ENCODE results near the gene NRXN3. TPM values are rescaled to one million over a fixed set of nuclear protein-coding genes. Genes with fewer than 3 reads are reported as not detected.

Gene NRXN3
- total RNA-seq, 1 donor from 2014 or later, result not detected

DNA sequence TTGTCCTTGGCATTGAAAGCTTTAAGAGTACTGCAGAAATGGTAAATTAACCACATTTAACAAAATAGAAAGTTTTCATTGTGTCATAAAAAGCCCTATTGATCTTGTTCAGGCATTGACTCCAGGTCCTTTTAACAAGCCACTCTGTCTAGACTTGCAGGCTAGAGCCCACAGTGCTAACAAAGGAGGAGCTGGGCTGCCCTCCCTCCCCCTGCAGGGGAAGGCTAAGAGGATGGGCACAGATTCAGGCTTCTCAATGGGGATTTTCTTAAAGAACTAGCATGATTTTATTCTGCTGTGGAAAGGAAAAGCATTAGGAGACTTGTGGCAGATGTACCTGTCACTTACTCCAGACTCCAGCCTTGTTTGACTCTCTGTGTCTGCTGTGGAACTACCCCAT, 463.6 kb downstream of the NRXN3 start:
- intact Hi-C loops (cut with micrococcal nuclease), result no loop called here

DNA sequence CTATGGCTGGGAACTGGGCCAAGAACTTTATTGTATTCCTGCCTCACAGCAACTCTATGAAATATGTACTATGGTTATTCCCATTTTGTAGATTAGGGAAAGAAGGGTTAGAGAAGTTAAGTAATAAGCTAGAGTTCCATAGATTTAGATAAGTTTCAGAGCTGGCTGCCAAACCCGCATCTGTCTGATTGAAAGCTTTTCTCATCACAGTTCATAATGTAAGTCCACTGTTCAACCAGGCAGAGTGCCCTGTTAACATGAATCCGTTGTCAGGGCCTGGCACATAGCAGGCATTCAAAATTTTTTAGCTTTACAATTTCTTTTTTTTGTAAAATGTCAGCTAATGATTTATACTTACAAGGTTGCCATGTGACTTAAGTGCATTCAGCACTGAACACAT, 467.3 kb downstream of the NRXN3 start:
- intact Hi-C loops (cut with micrococcal nuclease), result no loop called here

GRCh38 chr14:78637908-78638475, 467.8 kb downstream of the NRXN3 start:
- intact Hi-C loops (cut with micrococcal nuclease), result no loop called here

DNA sequence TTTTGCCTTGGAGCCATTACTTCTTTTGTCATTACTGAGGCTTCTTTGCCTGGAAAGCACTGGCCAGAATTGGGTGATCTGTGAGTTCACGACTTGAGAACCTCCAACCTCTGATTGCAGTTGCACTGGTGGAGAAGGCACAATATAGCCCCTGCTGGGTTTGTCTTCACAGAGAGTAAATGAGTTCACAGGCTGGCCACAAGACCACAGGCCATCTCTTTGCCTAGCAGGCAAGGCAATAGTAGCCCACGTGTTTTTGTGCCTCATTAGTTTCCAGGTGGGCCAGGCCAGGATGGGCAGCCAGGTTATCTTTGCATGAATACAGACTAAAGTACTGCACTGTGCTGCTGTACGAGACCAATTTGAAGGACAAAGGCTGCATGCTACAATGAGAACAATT, 468.8 kb downstream of the NRXN3 start:
- intact Hi-C loops (cut with micrococcal nuclease), result no loop called here

DNA sequence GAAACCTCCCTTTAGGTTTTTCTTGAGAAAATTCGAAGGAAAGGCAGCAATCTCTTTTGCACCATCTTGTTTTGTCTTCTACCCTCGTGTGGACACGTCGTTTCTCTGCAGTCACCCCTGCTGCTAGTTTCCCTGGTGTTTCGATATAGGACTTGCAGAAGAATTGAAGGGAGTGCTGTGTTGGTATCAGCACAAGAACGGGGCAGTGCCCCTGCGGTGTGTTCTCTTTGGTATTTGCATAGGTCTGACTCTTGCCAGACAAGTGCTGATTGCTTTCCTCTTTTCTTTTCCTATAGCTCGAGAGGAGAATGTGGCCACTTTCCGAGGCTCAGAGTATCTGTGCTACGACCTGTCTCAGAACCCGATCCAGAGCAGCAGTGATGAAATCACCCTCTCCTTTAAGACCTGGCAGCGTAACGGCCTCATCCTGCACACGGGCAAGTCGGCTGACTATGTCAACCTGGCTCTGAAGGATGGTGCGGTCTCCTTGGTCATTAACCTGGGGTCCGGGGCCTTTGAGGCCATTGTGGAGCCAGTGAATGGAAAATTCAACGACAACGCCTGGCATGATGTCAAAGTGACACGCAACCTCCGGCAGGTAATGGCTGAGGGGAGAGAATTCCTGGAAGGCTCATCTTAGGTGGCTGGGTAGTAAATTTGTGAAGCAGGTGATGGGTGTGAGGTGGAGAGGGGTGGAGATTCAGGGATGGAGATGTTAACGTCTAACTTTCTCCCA, 474.8 kb downstream of the NRXN3 start:
- intact Hi-C loops (cut with micrococcal nuclease), result no loop called here

DNA sequence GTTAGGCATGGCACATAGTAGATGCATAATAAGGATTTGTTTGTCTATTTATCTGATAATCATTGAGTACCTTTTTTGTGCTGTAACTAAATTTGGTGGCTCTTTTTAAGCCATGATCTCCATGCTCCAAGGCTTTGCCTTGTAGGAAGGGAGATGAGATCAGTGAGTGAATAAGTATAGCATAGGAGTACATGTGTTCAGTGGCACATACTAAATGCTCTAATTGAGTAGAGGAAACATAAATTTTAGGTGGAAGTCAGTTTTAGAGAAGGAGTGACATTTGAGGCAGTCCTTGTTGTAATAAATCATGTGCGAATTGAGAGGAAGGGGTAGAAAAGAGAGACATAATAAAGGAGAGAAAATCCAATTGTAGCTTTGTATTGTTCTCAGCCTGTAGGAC, 482.6 kb downstream of the NRXN3 start:
- intact Hi-C loops (cut with micrococcal nuclease), result no loop called here

DNA sequence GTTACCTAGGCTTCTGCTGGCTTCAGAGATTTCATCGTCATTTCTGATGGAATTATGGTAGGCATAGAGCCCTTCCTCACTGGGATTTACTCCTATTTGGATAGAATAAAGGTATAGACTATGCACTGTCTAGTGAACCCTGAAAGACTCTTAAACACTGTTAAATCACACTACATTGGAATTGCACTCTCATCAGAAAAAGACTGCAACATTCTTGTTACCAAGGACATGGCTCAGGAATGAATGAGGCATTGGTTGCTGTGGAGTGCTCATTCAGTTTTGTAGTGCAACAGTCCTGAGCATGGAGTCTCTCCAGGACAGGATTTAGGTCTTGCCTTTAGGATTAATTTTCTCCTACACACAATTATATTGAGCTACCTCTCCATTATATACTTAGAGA, 483.0 kb downstream of the NRXN3 start:
- intact Hi-C loops (cut with micrococcal nuclease), result no loop called here

- intact Hi-C loops (cut with micrococcal nuclease), result no loop called here
Measured at GRCh38 chr14:78657451-78657850, 487.3 kb downstream of the NRXN3 start.

DNA sequence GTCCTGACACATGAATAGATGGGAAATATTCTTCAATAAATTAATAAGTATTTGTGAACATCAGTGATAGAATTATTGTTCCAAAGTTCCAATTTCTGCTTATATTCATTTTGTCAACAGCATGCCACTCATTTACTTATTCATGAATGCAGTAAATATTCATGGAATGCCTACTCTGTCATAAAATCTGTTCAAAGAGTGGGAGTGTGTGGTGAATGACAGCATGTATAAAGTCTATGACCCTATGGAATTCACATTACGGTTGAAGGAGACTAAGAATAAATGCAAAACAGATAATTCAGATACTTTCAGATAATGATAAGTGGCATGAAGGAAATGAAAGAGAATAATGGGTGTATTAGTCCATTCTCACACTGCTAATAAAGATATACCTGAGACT, 494.7 kb downstream of the NRXN3 start:
- intact Hi-C loops (cut with micrococcal nuclease), result no loop called here

DNA sequence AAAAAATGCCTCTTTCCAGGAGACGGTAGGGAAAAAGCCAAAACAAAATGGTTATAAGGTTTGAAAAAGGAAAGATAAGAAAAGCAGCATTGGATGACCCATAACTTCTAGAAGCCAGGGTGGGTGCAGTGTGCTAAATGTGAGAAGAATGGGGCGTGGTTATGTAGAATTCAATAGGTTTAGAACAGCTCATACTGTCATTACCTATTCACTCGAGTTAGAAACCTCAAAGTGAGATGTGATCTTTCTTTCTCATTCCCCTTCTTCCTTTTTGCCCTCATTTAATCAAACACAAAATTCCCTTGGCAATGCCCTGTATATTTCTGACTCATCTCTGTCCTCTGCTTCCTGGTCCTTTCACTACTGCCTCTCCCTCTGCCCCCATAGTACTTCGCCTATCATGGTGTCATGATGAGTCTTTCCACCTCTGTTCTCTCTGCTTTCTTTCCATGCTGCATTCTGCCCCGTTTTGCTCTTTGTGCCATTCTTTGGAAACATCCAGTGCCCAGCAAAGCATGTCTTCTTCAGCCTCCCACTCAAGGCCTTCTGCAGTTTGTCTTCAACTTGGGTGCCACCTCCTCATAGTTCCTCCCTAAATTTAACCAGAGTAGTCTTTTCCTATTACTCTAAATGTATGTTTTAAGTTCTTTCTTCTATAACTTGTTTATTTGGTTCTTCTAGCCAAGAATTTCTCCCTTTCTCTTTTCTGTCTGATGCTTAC, 496.3 kb downstream of the NRXN3 start:
- intact Hi-C loops (cut with micrococcal nuclease), result no loop called here

GRCh38 chr14:78667141-78667540, 497.0 kb downstream of the NRXN3 start:
- intact Hi-C loops (cut with micrococcal nuclease), result no loop called here

- intact Hi-C loops (cut with micrococcal nuclease), result no loop called here
Measured at GRCh38 chr14:78673845-78674244, 503.7 kb downstream of the NRXN3 start.

DNA sequence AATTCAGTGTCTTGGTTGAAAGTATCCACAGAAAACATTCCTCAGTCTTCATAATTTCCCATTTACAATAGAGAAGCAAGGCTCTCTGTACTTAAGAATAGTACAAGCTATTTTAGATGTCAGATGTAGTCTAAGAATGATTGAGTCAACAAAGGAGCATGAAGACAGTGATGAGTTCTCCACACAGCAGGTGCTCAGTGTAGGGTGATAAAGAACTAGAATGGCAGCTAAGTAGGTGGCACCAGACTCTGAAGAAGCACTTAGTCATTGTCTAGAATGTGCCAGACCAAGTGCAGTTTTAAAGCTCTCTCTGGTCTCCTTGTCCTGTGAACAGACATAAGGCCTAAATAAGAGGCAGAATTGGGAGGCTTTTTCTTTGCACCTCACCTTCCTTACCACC, 504.6 kb downstream of the NRXN3 start:
- intact Hi-C loops (cut with micrococcal nuclease), result no loop called here

DNA sequence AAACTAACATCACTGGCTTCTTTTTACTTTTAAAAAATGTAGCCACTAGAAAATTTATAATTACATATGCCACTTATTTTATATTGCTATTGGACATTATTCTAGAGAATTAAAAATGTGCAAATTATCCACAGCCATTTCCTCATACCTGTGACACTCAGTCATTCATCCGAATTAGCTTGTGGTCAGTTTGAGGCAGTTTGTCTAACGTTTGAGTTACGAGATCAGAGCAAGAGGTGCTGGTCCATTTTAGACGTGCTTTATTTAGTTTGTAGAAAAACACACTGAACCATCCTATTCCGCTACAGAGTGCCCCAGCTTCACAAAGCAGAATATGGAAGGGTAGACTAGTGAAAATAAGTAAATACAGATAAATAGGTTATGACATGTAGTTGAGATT, 513.0 kb downstream of the NRXN3 start:
- intact Hi-C loops (cut with micrococcal nuclease), result no loop called here

DNA sequence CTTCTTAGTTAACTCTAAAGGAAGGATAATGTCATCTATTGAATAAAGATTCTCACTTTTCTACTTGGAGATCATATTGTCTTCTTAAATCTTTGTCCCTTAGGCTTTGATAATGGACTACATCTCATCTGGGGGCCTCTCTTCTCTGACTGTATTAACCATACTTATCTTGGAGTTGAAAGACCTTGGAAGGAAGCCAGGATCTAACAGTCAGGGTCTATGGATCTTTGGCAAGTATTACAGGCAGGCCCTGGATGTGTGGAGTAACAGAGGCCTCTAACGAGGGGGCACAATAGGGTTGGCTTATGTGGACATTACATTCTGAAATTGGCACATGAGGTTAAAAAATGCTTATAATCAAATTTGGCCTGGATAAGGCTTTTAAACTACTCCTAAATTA, 513.8 kb downstream of the NRXN3 start:
- intact Hi-C loops (cut with micrococcal nuclease), result no loop called here

- intact Hi-C loops (cut with micrococcal nuclease), result no loop called here
Measured at GRCh38 chr14:78688503-78688902, 518.3 kb downstream of the NRXN3 start.

GRCh38 chr14:78690836-78691235, 520.7 kb downstream of the NRXN3 start:
- intact Hi-C loops (cut with micrococcal nuclease), result no loop called here

DNA sequence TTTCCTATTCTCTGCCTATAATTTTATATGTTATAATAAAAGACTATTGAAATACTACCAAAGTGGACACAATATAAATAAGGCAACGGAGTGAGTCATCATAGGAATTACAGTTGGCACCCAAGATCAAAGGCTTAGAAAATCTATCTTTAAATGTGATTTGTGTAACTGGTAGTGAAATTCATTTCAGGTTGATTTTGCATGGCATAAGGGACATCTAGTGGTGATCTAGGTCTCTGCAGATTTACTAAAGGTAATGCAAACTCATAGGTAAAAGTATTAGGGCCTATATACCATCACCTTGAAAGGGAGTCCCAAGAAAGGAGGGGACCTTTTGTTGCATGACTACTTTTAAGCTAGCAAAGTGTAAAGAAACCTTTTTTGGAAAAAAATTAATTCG, 527.2 kb downstream of the NRXN3 start:
- intact Hi-C loops (cut with micrococcal nuclease), result loop anchor here (5.0 kb wide), 1 partner anchor 250 kb away; no protein-coding TSS in a partner anchor

- intact Hi-C loops (cut with micrococcal nuclease), result loop anchor here (5.0 kb wide), 1 partner anchor 252 kb away; no protein-coding TSS in a partner anchor
Measured at GRCh38 chr14:78698991-78699390, 528.8 kb downstream of the NRXN3 start.

DNA sequence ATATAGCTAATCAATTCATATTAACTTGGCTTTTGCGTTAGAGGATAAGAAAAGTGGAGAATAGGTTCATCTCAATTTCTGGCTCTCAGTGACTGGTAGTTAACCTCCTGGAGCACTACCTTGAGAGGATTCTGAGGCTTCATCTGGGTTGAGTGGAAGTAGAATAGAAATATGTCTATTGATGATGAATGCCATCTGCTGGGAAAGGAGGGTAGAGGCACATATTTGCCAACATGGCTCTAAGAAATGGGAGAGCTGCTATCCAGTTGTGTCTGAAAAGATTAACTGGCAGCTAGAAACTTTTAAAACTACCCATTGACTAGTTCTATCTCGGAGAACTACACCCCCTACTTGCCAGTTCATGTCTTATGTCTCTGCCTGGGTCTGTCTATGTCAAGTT, 530.1 kb downstream of the NRXN3 start:
- intact Hi-C loops (cut with micrococcal nuclease), result no loop called here

GRCh38 chr14:78701246-78701645, 531.1 kb downstream of the NRXN3 start:
- intact Hi-C loops (cut with micrococcal nuclease), result no loop called here

- intact Hi-C loops (cut with micrococcal nuclease), result no loop called here
Measured at GRCh38 chr14:78704965-78705364, 534.8 kb downstream of the NRXN3 start.

DNA sequence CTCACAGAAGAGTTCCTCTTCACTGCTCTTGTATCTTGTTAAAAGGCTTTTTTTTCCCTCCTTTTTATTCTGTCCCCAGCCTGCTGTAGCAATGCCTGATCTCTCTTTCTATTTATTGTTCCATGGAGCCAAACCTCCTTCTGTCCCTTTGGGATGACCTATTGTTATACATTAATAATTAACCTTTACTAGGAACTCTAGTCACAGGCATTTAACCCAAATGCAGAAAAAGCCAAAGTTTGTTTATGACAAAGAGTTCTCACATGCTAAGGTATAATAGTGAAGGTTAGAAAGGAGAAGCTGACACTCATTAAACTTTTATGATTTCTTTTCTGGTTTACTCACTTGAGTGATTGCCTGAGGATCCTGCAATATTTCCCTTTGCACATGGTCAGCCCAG, 535.8 kb downstream of the NRXN3 start:
- intact Hi-C loops (cut with micrococcal nuclease), result no loop called here

All from T-helper 2 cell treated with Interferon-gamma antibody and Interleukin-4, amounts not matched to agents 100 ng/mL and 5 ng/mL, for 36 hours (primary cell).